A549 (cell line): ENCODE results near the gene RGS13. TPM values are rescaled to one million over a fixed set of nuclear protein-coding genes. Genes with fewer than 3 reads are reported as not detected.

Experiments
- ATAC-seq, 2 experiments: fragments of 200-7000 bp in 1 of 2; fragments of >200 bp in 1 of 2; cut with Nextera tagmentation in 1 of 2; cut with Tn5 transposase in 1 of 2; 3 replicates each; pipeline versions ENCODE4 v1.8.0 to v1.9.1; 2018 to 2020; ENCODE audit warnings: mild to moderate bottlenecking in 1 of 2, moderate library complexity in 1 of 2
- CTCF ChIA-PET: fragments of 300-600 bp; sonication (Branson Sonifier 250); formaldehyde crosslinking; extraction: SDS; loops from one replicate; lab custom pipeline; 2021; ENCODE audit warnings: antibody characterized with exemption, inconsistent platforms; lab: Yijun Ruan, JAX
- POLR2A ChIA-PET: fragments of 350-600 bp; formaldehyde crosslinking; extraction: SDS; loops from one replicate; lab custom pipeline; 2021; ENCODE audit warnings: antibody characterized with exemption, inconsistent platforms; lab: Yijun Ruan, JAX
- DNase-seq, 2 experiments: peaks; one replicate each; pipeline versions ENCODE4 v3.0.0 to v3.0.0-alpha.2; 2011 to 2016; ENCODE audit warnings: low read depth in 1 of 2, low spot score in 1 of 2
- FAIRE-seq: peaks from 2 replicates; lab custom pipeline; 2011; peaks lifted over from hg19 to GRCh38; lab: Jason Lieb, UNC
- H3K27ac ChIP-seq, 2 experiments: fragments of >200 bp; sonication (Bioruptor Twin); formaldehyde crosslinking; 3 replicates each; pipeline ENCODE4 v1.5.1; 2016 to 2017
- H3K4me1 ChIP-seq: fragments of >200 bp; sonication (Bioruptor Twin); formaldehyde crosslinking; 3 replicates; pipeline ENCODE4 v1.6.1; 2016
- H3K4me2 ChIP-seq: fragments of >200 bp; sonication (Bioruptor Twin); formaldehyde crosslinking; 3 replicates; pipeline ENCODE4 v1.6.1; 2016
- H3K4me3 ChIP-seq: fragments of >200 bp; sonication (Bioruptor Twin); formaldehyde crosslinking; 3 replicates; pipeline ENCODE4 v1.5.1; 2016
- H3K9me3 ChIP-seq: fragments of >200 bp; sonication (Bioruptor Twin); formaldehyde crosslinking; 3 replicates; pipeline ENCODE4 v1.6.1; 2016
- CHD2 ChIP-seq: fragments of 150-350 bp; IDR thresholded peaks from 2 replicates; pipeline ENCODE4 v1.6.1; 2014; ENCODE audit warnings: low read length; ENCODE audit not compliant: partially characterized antibody
- CHD4 ChIP-seq: fragments of 200-600 bp; sonication (generic); IDR thresholded peaks from 2 replicates; pipeline ENCODE4 v1.6.1; 2016; ENCODE audit warnings: antibody characterized with exemption, mild to moderate bottlenecking, borderline replicate concordance
- EHMT2 ChIP-seq: fragments of 200-600 bp; sonication (generic); IDR thresholded peaks from 2 replicates; pipeline ENCODE4 v1.6.1; 2016; ENCODE audit warnings: antibody characterized with exemption, low read depth, mild to moderate bottlenecking, moderate library complexity
- EP300 ChIP-seq, 2 experiments: fragments of >200 bp; sonication (Bioruptor Twin); formaldehyde crosslinking; IDR thresholded peaks; 2 replicates in 1 of 2; 3 replicates in 1 of 2; pipeline ENCODE4 v1.6.1; 2016 to 2017
- FOSB ChIP-seq: fragments of 250-450 bp; sonication (Bioruptor Pico); IDR thresholded peaks from 2 replicates; pipeline ENCODE4 v1.5.0; 2020; ENCODE audit warnings: mild to moderate bottlenecking, moderate library complexity
- FOXS1 ChIP-seq: fragments of 250-450 bp; sonication (Bioruptor Pico); IDR thresholded peaks from 2 replicates; pipeline ENCODE4 v1.5.0; 2020; ENCODE audit warnings: mild to moderate bottlenecking, moderate library complexity
- GATA3 ChIP-seq: IDR thresholded peaks from 2 replicates; pipeline ENCODE4 v1.6.1; 2012; ENCODE audit warnings: borderline replicate concordance
- HES2 ChIP-seq: fragments of >200 bp; sonication (Bioruptor Twin); formaldehyde crosslinking; IDR thresholded peaks from 2 replicates; pipeline ENCODE4 v1.6.1; 2016
- HOXB13 ChIP-seq: fragments of 250-450 bp; sonication (Bioruptor Pico); IDR thresholded peaks from 2 replicates; pipeline ENCODE4 v1.5.0; 2020; ENCODE audit warnings: low read depth, mild to moderate bottlenecking, moderate library complexity
- JUN ChIP-seq, 2 experiments: fragments of >200 bp; sonication (Bioruptor Twin); formaldehyde crosslinking; IDR thresholded peaks; 2 replicates in 1 of 2; 3 replicates in 1 of 2; pipeline ENCODE4 v1.6.1; 2016 to 2017
- KDM1A ChIP-seq: fragments of 200-600 bp; sonication (generic); IDR thresholded peaks from 2 replicates; pipeline ENCODE4 v1.6.1; 2016; ENCODE audit warnings: low read depth, mild to moderate bottlenecking
- KDM5A ChIP-seq: fragments of 200-600 bp; sonication (generic); IDR thresholded peaks from 2 replicates; pipeline ENCODE4 v1.6.1; 2016; ENCODE audit warnings: antibody characterized with exemption, mild to moderate bottlenecking
- MAFK ChIP-seq: fragments of 450-650 bp; IDR thresholded peaks from 2 replicates; pipeline ENCODE4 v1.6.1; 2014; ENCODE audit not compliant: partially characterized antibody
- MAX ChIP-seq: IDR thresholded peaks from 2 replicates; pipeline ENCODE4 v1.6.1; 2012
- MAZ ChIP-seq: fragments of 150-350 bp; IDR thresholded peaks from 2 replicates; pipeline ENCODE4 v1.6.1; 2014; ENCODE audit warnings: antibody characterized with exemption, low read depth, low read length, borderline replicate concordance
- MYC ChIP-seq: IDR thresholded peaks from 2 replicates; pipeline ENCODE4 v1.6.1; 2012; ENCODE audit warnings: mild to moderate bottlenecking, inconsistent platforms, low read length, improper control_type of control experiment, borderline replicate concordance
- NR3C1 ChIP-seq: fragments of >200 bp; sonication (Bioruptor Twin); formaldehyde crosslinking; IDR thresholded peaks from 3 replicates; pipeline ENCODE4 v1.6.1; 2017
- PBX3 ChIP-seq: IDR thresholded peaks from 2 replicates; pipeline ENCODE4 v1.6.1; 2012
- POLR2A ChIP-seq: IDR thresholded peaks from 2 replicates; pipeline ENCODE4 v1.6.1; 2012; ENCODE audit warnings: mild to moderate bottlenecking, low read length
- RAD21 ChIP-seq, 2 experiments: fragments of >200 bp in 1 of 2; sonication (Bioruptor Twin) in 1 of 2; formaldehyde crosslinking in 1 of 2; IDR thresholded peaks in 1 of 2; conservative IDR thresholded peaks in 1 of 2; 2 replicates in 1 of 2; 3 replicates in 1 of 2; pipeline ENCODE4 v1.6.1; 2012 to 2018; ENCODE audit warnings: inconsistent platforms in 1 of 2
- RCOR1 ChIP-seq: fragments of 150-350 bp; IDR thresholded peaks from 2 replicates; pipeline ENCODE4 v1.6.1; 2014; ENCODE audit warnings: antibody characterized with exemption, low read length, low read depth
- RNF2 ChIP-seq: fragments of 200-600 bp; sonication (generic); IDR thresholded peaks from 2 replicates; pipeline ENCODE4 v1.6.1; 2016; ENCODE audit warnings: low read depth, mild to moderate bottlenecking, antibody characterized with exemption, moderate library complexity, borderline replicate concordance
- SMC3 ChIP-seq: fragments of >200 bp; sonication (Bioruptor Twin); formaldehyde crosslinking; IDR thresholded peaks from 3 replicates; pipeline ENCODE4 v1.6.1; 2018; ENCODE audit warnings: inconsistent platforms
- TP53 ChIP-seq: fragments of 250-450 bp; sonication (Bioruptor Pico); IDR thresholded peaks from 2 replicates; pipeline ENCODE4 v1.5.0; 2021; ENCODE audit warnings: mild to moderate bottlenecking, moderate library complexity
- ZC3H11A ChIP-seq: fragments of 450-650 bp; IDR thresholded peaks from 2 replicates; pipeline ENCODE4 v1.6.1; 2014; ENCODE audit warnings: antibody characterized with exemption, mild to moderate bottlenecking
- ZSCAN20 ChIP-seq: fragments of 250-450 bp; sonication (Bioruptor Pico); IDR thresholded peaks from 2 replicates; pipeline ENCODE4 v1.8.0; 2022; ENCODE audit warnings: mild to moderate bottlenecking, moderate library complexity
- WGBS: methylation state at CpG from one replicate; pipeline ENCODE4 v1.1.6; 2017; ENCODE audit errors: missing lambda C conversion rate; 5-methylcytosine and 5-hydroxymethylcytosine counted together
- polyA plus RNA-seq, 4 experiments: library from polyadenylated mRNA; depleted of rRNA in 3 of 4; stranded (reverse); fragments of >200 nt; fragmentation: RNase III in 1 of 4; extraction: RNeasy Plus Mini Kit Qiagen cat#74134 plus additional on column Dnase treatment in 1 of 4; gene quantifications; 2 replicates in 3 of 4; 3 replicates in 1 of 4; pipeline ENCODE4 v1.2.3, GENCODE V29; 2011 to 2017
- TF ChIP-seq, protein P1 (sequence below): fragments of >200 bp; sonication (Bioruptor Twin); formaldehyde crosslinking; IDR thresholded peaks from 3 replicates; pipeline ENCODE4 v1.5.1; 2016
- TF ChIP-seq, protein P2 (sequence below): fragments of >200 bp; sonication (Bioruptor Twin); formaldehyde crosslinking; IDR thresholded peaks from 3 replicates; pipeline ENCODE4 v1.6.1; 2016
- TF ChIP-seq, protein P3 (sequence below): fragments of 250-450 bp; sonication (Bioruptor Pico); IDR thresholded peaks from 2 replicates; pipeline ENCODE4 v1.5.0; 2021; ENCODE audit warnings: mild to moderate bottlenecking, moderate library complexity, borderline replicate concordance

The RGS13 gene
- polyA plus RNA-seq, 2 of the 4 experiments (the other 2 are of a cell fraction) = not detected

DNA sequence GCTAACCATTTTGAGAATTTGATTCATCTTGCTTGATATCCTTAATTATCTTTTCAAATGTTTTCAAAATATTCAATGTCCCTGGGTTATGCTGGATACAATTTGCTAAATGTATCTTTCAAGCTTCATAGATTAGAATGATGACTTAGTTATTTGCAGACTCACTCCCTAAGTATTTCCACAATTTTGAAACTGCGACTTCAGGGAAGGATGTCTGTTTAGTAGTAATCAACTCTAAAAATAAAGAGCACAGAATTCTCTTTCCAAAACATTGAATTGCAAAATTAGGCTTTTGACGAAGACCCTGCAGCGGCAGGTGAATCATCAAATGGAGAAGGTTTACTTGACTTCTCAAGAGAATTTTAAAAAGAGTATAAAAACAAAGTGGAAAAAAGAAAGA lies 46.1 kb upstream of the RGS13 start:
- FAIRE-seq = no peak
- H3K4me1 ChIP-seq = no peaks in the 10 kb centered on the region
- H3K9me3 ChIP-seq = no peaks in the 10 kb centered on the region
- DNase-seq = no peak
- CTCF ChIA-PET = interaction anchor here (2.1 kb wide), 1 partner anchor 9 kb away, joined by 6 read pairs; no protein-coding TSS in a partner anchor
- TF ChIP-seq POLR2A = no peak
- no peak for TF ChIP-seq SMC3
- TF ChIP-seq FOXS1 (CRISPR knock-in tag) = no peak
- TF ChIP-seq RNF2 = no peak
- TF ChIP-seq ZC3H11A = no peak
- no peak for TF ChIP-seq NR3C1
- no peak for TF ChIP-seq PBX3
- TF ChIP-seq, protein P1, sequence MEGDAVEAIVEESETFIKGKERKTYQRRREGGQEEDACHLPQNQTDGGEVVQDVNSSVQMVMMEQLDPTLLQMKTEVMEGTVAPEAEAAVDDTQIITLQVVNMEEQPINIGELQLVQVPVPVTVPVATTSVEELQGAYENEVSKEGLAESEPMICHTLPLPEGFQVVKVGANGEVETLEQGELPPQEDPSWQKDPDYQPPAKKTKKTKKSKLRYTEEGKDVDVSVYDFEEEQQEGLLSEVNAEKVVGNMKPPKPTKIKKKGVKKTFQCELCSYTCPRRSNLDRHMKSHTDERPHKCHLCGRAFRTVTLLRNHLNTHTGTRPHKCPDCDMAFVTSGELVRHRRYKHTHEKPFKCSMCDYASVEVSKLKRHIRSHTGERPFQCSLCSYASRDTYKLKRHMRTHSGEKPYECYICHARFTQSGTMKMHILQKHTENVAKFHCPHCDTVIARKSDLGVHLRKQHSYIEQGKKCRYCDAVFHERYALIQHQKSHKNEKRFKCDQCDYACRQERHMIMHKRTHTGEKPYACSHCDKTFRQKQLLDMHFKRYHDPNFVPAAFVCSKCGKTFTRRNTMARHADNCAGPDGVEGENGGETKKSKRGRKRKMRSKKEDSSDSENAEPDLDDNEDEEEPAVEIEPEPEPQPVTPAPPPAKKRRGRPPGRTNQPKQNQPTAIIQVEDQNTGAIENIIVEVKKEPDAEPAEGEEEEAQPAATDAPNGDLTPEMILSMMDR = no peak
- no peak for TF ChIP-seq MAZ
- no peak for TF ChIP-seq JUN (IDR thresholded peaks at IDR 0.05)
- TF ChIP-seq CHD2 = no peak
- no peak for TF ChIP-seq KDM1A
- TF ChIP-seq EP300 (IDR thresholded peaks at IDR 0.05) = no peak
- TF ChIP-seq RCOR1 = no peak
- TF ChIP-seq, protein P2, sequence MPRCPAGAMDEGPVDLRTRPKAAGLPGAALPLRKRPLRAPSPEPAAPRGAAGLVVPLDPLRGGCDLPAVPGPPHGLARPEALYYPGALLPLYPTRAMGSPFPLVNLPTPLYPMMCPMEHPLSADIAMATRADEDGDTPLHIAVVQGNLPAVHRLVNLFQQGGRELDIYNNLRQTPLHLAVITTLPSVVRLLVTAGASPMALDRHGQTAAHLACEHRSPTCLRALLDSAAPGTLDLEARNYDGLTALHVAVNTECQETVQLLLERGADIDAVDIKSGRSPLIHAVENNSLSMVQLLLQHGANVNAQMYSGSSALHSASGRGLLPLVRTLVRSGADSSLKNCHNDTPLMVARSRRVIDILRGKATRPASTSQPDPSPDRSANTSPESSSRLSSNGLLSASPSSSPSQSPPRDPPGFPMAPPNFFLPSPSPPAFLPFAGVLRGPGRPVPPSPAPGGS = no peak
- TF ChIP-seq, all 56 proteins: peak for 0
- WGBS = 79% methylated on average over 3 of the region's 3 CpGs
- Histone ChIP-seq H3K4me3 (no peak overlapping the region), H3K27ac (no peak overlapping the region), H3K4me2 (no peak overlapping the region)
- POLR2A ChIA-PET = no interaction called here
- no peak for ATAC-seq

DNA sequence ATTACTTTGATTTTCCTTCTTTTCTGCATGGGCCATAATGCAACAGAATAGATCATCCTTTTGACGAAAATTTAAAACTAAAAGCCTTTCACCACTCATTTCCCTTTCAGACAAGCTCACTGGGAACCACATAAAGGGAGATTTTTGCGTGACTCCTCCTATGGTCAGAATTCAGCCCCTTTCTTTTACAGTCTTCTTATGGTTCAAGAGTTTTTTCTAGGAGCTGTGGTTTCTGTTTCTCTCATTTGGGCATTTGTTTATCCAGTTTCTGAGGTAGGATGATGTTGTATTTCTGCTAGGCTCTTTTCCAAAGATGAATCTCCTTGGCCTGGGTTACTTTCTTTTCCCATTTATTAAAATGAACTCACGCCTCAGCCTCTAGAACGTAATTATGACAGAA lies 43.4 kb upstream of the RGS13 start:
- CTCF ChIA-PET = interaction anchor here (1.0 to 1.6 kb wide), 4 partner anchors 10 to 131 kb away, joined by 3 to 5 read pairs (median 3); no protein-coding TSS in a partner anchor
- WGBS = 70% methylated on average over 4 of the region's 4 CpGs
- ATAC-seq (no peak), DNase-seq (no peak), FAIRE-seq (no peak)
- POLR2A ChIA-PET = no interaction called here
- Histone ChIP-seq H3K4me2 (no peak overlapping the region), H3K27ac (no peak overlapping the region), H3K4me1 (no peaks in the 10 kb centered on the region), H3K9me3 (no peaks in the 10 kb centered on the region), H3K4me3 (no peak overlapping the region)
- no peak for TF ChIP-seq JUN (IDR thresholded peaks at IDR 0.05)
- TF ChIP-seq RAD21 (conservative IDR thresholded peaks at IDR 0.05 in 1 of 2, IDR thresholded peaks at IDR 0.05 in 1 of 2) = no peak
- TF ChIP-seq GATA3 = no peak
- no peak for TF ChIP-seq MAFK
- no peak for TF ChIP-seq HOXB13 (CRISPR knock-in tag)
- no peak for TF ChIP-seq TP53 (CRISPR knock-in tag)
- TF ChIP-seq RCOR1 = no peak
- TF ChIP-seq CHD2 = no peak
- no peak for TF ChIP-seq ZSCAN20 (CRISPR knock-in tag)
- no peak for TF ChIP-seq FOSB (CRISPR knock-in tag)
- no peak for TF ChIP-seq EHMT2
- no peak for TF ChIP-seq MAX
- no peak for TF ChIP-seq HES2
- TF ChIP-seq, protein P3, sequence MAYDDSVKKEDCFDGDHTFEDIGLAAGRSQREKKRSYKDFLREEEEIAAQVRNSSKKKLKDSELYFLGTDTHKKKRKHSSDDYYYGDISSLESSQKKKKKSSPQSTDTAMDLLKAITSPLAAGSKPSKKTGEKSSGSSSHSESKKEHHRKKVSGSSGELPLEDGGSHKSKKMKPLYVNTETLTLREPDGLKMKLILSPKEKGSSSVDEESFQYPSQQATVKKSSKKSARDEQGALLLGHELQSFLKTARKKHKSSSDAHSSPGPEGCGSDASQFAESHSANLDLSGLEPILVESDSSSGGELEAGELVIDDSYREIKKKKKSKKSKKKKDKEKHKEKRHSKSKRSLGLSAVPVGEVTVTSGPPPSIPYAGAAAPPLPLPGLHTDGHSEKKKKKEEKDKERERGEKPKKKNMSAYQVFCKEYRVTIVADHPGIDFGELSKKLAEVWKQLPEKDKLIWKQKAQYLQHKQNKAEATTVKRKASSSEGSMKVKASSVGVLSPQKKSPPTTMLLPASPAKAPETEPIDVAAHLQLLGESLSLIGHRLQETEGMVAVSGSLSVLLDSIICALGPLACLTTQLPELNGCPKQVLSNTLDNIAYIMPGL (CRISPR knock-in tag) = no peak
- TF ChIP-seq MYC = no peak
- TF ChIP-seq CHD4 = no peak
- TF ChIP-seq KDM5A = no peak
